Lung (tissue), 12 donors: ENCODE measurements around the gene FUT9. TPM values are rescaled to one million over a fixed set of nuclear protein-coding genes. Genes with fewer than 3 reads are reported as not detected.
A peak's percentile ranks its signal among the peaks of the same experiment; 100 is the strongest.

Experiments used
- ATAC-seq: fragments of 200-7000 bp; cut with Tn5 transposase; one replicate; pipeline ENCODE4 v1.9.1; 2020; ENCODE audit warnings: moderate number of reproducible peaks; ENCODE audit not compliant: insufficient read depth, low FRiP score
- DNase-seq, 3 donors: peaks; one replicate each; pipeline ENCODE4 v3.0.0-alpha.2; 2013 to 2017
- H3K27ac ChIP-seq, 2 donors: one replicate each; pipeline ENCODE4 v1.5.1; 2013; ENCODE audit warnings: mild to moderate bottlenecking in 2 of 2, moderate library complexity in 2 of 2, control low read depth in 1 of 2, inconsistent platforms in 1 of 2, low read depth in 1 of 2, low read length in 1 of 2
- H3K27me3 ChIP-seq, 3 donors: one replicate each; pipeline ENCODE4 v1.5.1; 2013; ENCODE audit warnings: low read length in 2 of 3; ENCODE audit not compliant: control insufficient read depth in 3 of 3, insufficient read depth in 3 of 3
- H3K36me3 ChIP-seq, 4 donors: one replicate each; pipeline ENCODE4 v1.5.1; 2013; ENCODE audit warnings: low read length in 4 of 4, mild to moderate bottlenecking in 1 of 4, moderate library complexity in 1 of 4; ENCODE audit not compliant: control insufficient read depth in 4 of 4, insufficient read depth in 4 of 4
- H3K4me1 ChIP-seq, 5 donors: one replicate each; pipeline ENCODE4 v1.5.1; 2013; ENCODE audit warnings: low read length in 5 of 5, mild to moderate bottlenecking in 2 of 5, moderate library complexity in 1 of 5; ENCODE audit not compliant: control insufficient read depth in 5 of 5, insufficient read depth in 5 of 5
- H3K4me3 ChIP-seq: one replicate; pipeline ENCODE4 v1.5.1; 2013; ENCODE audit warnings: mild to moderate bottlenecking, control low read depth, moderate library complexity
- H3K9ac ChIP-seq, 2 donors: one replicate each; pipeline ENCODE4 v1.5.1; 2013; ENCODE audit warnings: low read length in 2 of 2, control low read depth in 1 of 2; ENCODE audit not compliant: insufficient read depth in 1 of 2
- H3K9me3 ChIP-seq, 4 donors: one replicate each; pipeline ENCODE4 v1.5.1; 2013; ENCODE audit warnings: low read length in 3 of 4, mild to moderate bottlenecking in 1 of 4, moderate library complexity in 1 of 4; ENCODE audit not compliant: control insufficient read depth in 4 of 4, insufficient read depth in 3 of 4
- WGBS, 2 donors: extraction: QIAGEN DNeasy Blood & Tissue Kit; methylation state at CpG; one replicate each; pipeline ENCODE4 v1.1.7; 2013; 5-methylcytosine and 5-hydroxymethylcytosine counted together
- polyA plus RNA-seq, 2 donors: library from polyadenylated mRNA; stranded (reverse); fragments of 200-250 nt; gene quantifications; one replicate each; pipeline ENCODE4 v1.2.1, GENCODE V29; 2013
- total RNA-seq, 2 donors: library from RNA; depleted of rRNA in 1 of 2; stranded (reverse); fragments of >200 nt in 1 of 2; gene quantifications; one replicate each; pipeline ENCODE4 v1.2.1, GENCODE V29; 2014 to 2021
- TF ChIP-seq, protein P1 (sequence below): IDR thresholded peaks from 2 replicates; pipeline ENCODE4 v1.5.1; 2012; ENCODE audit warnings: mild to moderate bottlenecking; ENCODE audit errors: control extremely low read depth, extremely low read depth
- donor health status: control.
- donor health status: control.
- donor health status: Bipolar disorder and iron deficiency.
- donor health status: healthy.
- donor health status: DM: yes; HTN: yes; CAD: no.

Gene FUT9
- total and polyA plus RNA-seq, 4 donors, result under 0.01 to 0.14 TPM; not detected in 2

DNA sequence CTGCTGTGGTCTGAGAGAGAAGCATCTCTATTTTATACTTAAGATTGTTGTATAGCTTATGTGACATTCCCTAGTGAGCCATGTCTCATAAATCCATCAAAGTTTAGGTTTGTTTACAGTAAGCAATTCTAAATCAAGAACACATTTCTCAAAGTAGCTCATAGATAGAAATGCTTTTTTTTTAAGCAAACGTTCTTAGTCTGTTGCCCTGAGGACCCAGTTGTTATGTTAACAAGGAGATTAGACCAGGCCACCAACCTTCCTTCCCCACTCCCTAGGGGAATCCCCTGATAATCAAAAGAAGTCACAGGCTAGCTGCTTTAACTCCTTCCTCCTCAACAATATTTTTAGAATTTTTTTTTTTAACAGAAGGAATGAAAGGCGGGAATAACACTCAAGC, 169.0 kb downstream of the FUT9 start:
- no peaks in the 10 kb centered on the region for H3K36me3 ChIP-seq
- ATAC-seq, result no peak
- no peaks in the 10 kb centered on the region for H3K27me3 ChIP-seq
- no peak for DNase-seq
- 1 to 19% methylated on average over 2 of the region's 2 CpGs for WGBS, 2 donors
- TF ChIP-seq, protein P1, sequence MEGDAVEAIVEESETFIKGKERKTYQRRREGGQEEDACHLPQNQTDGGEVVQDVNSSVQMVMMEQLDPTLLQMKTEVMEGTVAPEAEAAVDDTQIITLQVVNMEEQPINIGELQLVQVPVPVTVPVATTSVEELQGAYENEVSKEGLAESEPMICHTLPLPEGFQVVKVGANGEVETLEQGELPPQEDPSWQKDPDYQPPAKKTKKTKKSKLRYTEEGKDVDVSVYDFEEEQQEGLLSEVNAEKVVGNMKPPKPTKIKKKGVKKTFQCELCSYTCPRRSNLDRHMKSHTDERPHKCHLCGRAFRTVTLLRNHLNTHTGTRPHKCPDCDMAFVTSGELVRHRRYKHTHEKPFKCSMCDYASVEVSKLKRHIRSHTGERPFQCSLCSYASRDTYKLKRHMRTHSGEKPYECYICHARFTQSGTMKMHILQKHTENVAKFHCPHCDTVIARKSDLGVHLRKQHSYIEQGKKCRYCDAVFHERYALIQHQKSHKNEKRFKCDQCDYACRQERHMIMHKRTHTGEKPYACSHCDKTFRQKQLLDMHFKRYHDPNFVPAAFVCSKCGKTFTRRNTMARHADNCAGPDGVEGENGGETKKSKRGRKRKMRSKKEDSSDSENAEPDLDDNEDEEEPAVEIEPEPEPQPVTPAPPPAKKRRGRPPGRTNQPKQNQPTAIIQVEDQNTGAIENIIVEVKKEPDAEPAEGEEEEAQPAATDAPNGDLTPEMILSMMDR, result no peak
- H3K4me3 ChIP-seq, result no peak overlapping the region
- H3K4me1 ChIP-seq, result no peaks in the 10 kb centered on the region
- H3K9ac ChIP-seq, result no peak overlapping the region
- peaks cover 0 to 2% (median 0%) of the 10 kb centered on the region in 4 donors for H3K9me3 ChIP-seq
- no peak overlapping the region for H3K27ac ChIP-seq

DNA sequence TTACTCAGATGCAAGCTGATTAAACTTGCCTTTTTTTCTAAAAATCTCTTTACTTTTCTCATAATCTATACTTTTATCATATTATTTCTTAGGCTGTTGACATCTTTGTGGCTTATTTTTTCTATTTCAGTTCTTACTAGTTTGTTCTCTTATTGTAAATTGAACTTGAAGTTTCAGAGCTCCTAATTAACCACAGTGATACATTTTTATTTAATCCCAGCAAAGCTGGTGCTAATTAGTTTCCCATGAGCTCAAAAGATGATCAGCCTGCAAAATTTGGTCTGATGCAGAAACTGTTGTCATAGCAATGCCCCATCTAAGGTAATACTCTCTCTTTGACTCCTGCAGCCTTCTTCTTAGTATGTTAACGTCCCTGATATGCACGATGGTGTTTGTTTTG, 170.3 kb downstream of the FUT9 start:
- H3K9ac ChIP-seq, result no peak overlapping the region
- no peaks in the 10 kb centered on the region for H3K4me1 ChIP-seq
- no peaks in the 10 kb centered on the region for H3K27me3 ChIP-seq
- H3K27ac ChIP-seq, result no peak overlapping the region
- no peak for ATAC-seq
- peaks cover 0 to 2% (median 0%) of the 10 kb centered on the region in 4 donors for H3K9me3 ChIP-seq
- H3K4me3 ChIP-seq, result no peak overlapping the region
- TF ChIP-seq, protein P1, result no peak
- DNase-seq, result no peak
- no peaks in the 10 kb centered on the region for H3K36me3 ChIP-seq
- WGBS, 2 donors, result 64 to 65% methylated on average over 2 of the region's 2 CpGs

DNA sequence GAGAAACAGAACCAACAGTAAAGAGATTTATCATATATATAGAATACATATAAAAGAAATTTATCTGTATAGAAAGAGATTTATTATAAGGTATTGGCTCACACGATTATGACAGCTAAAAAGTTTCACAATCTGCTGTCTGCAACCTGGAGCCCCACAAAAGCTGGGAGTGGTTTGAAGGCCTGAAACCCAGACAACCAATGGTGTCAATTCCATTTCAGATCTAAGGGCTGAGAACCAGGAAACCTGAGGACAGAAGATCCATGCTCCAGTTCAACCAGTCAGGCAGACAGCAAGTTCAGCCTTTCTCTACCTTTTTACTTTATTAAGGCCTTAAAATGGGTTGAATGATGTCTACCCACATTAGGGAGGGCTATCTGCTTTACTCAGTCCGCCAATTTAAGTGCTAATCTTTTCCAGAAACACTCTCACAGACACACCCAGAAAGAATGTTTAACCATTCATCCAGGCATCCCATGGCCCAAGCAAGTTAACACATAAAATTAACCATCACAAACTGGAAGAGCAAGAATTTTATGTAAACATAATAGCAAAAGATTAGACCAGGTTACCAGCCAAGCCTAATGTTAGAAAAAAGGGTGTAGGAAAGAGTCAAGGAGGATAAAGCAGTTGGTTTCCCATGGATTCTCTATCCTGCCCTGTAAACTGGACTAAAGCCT, 170.9 kb downstream of the FUT9 start:
- Histone ChIP-seq H3K27ac (no peak overlapping the region), H3K4me3 (no peak overlapping the region), H3K9ac (no peak overlapping the region), H3K27me3 (no peaks in the 10 kb centered on the region), H3K4me1 (no peaks in the 10 kb centered on the region), H3K36me3 (no peaks in the 10 kb centered on the region), H3K9me3 (peaks cover 0 to 2% (median 0%) of the 10 kb centered on the region in 4 donors)
- DNase-seq (peak in 1 of 3 donors; percentile 20), ATAC-seq (no peak)
- TF ChIP-seq, protein P1, result no peak
- WGBS, 2 donors, result 35 to 63% methylated on average over 2 of the region's 2 CpGs

DNA sequence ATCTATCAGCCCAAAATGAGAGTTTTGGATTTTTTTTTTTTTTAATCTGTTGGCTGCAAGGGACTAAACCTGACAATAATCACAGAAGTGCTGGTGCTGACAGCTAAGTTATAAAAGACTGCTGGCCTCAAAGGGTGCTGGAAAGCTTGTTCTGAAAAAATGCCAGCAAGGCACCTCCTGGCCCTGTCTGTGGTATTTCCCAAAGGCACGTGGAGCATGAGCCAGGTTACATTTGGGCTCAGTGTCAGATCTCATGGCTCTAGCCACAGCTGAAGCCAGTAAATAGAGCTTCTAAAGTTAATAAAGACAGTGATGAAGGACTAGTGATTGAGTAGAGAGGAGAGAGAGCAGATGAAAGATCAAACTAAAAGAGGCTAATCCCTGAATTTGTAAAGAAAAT, 178.9 kb downstream of the FUT9 start:
- Histone ChIP-seq H3K9me3 (peaks cover 0 to 2% (median 0%) of the 10 kb centered on the region in 4 donors), H3K27me3 (no peaks in the 10 kb centered on the region), H3K4me3 (no peak overlapping the region), H3K4me1 (no peaks in the 10 kb centered on the region), H3K36me3 (no peaks in the 10 kb centered on the region), H3K27ac (no peak overlapping the region), H3K9ac (no peak overlapping the region)
- TF ChIP-seq, protein P1, result no peak
- DNase-seq, result no peak
- ATAC-seq, result no peak
- 31 to 47% methylated on average over 1 of the region's 1 CpG for WGBS, 2 donors
